ENCODE measurements around the gene FARP2.

- no peak for TF ChIP-seq SMC3 (IDR thresholded peaks at IDR 0.05; ENCODE audit: low read depth, low read length)
- no peak for TF ChIP-seq POLR2AphosphoS5 (IDR thresholded peaks at IDR 0.05; ENCODE audit: low read depth, low read length)
- no peak for TF ChIP-seq IRF3 (IDR thresholded peaks at IDR 0.05; ENCODE audit: low read depth, low read length)
- no peak for TF ChIP-seq EP300 (IDR thresholded peaks at IDR 0.05; ENCODE audit: borderline replicate concordance in 1 of 2, low read depth in 1 of 2, low read length in 1 of 2)
- no peak for TF ChIP-seq CTCF (IDR thresholded peaks at IDR 0.05)
- TF ChIP-seq USF2 (IDR thresholded peaks at IDR 0.05; ENCODE audit: borderline replicate concordance, low read depth, low read length), result no peak
- no peak for TF ChIP-seq RCOR1 (IDR thresholded peaks at IDR 0.05; ENCODE audit: low read length)
- TF ChIP-seq GABPA (IDR thresholded peaks at IDR 0.05; ENCODE audit: low read depth), result no peak
- no peak for TF ChIP-seq FOXJ3 (CRISPR knock-in tag; IDR thresholded peaks at IDR 0.05)
- no peak for TF ChIP-seq TCF12 (IDR thresholded peaks at IDR 0.05)
- TF ChIP-seq JUND (IDR thresholded peaks at IDR 0.05), result no peak
- no peak for TF ChIP-seq PBX3 (IDR thresholded peaks at IDR 0.05)
- TF ChIP-seq RXRA (IDR thresholded peaks at IDR 0.05; ENCODE audit: borderline replicate concordance, low read depth), result no peak
- no peak for TF ChIP-seq EZH2phosphoT487 (IDR thresholded peaks at IDR 0.05; ENCODE audit: borderline replicate concordance, low read depth)
Observed at GRCh38 chr2:241541564-241542277, 185.6 kb downstream of the FARP2 start.
